DND-41 (cell line): ENCODE results near the gene RASGRP1.

Experiments used
- ATAC-seq: fragments of 200-7000 bp; cut with Tn5 transposase; 3 replicates; pipeline ENCODE4 v1.9.1; 2021; ENCODE audit warnings: low read depth; ENCODE audit not compliant: insufficient read depth
- DNase-seq: peaks from one replicate; pipeline ENCODE4 v3.0.0-alpha.2; 2020
- H2AFZ ChIP-seq: 2 replicates; pipeline ENCODE4 v1.6.0; 2012; ENCODE audit warnings: low read depth, low read length
- H3K27ac ChIP-seq: 2 replicates; pipeline ENCODE4 v1.5.1; 2012; ENCODE audit warnings: low read length, inconsistent platforms
- H3K27me3 ChIP-seq: fragments of 200-600 bp; sonication (generic); 2 replicates; pipeline ENCODE4 v1.6.0; 2012; ENCODE audit warnings: low read length, mild to moderate bottlenecking, inconsistent platforms; ENCODE audit not compliant: insufficient read depth, poor library complexity
- H3K36me3 ChIP-seq: 2 replicates; pipeline ENCODE4 v1.5.1; 2012; ENCODE audit warnings: low read length, inconsistent platforms; ENCODE audit not compliant: insufficient read depth
- H3K4me1 ChIP-seq: 2 replicates; pipeline ENCODE4 v1.5.1; 2012; ENCODE audit warnings: mild to moderate bottlenecking, low read length; ENCODE audit not compliant: insufficient read depth
- H3K4me2 ChIP-seq: 2 replicates; pipeline ENCODE4 v1.6.0; 2012; ENCODE audit warnings: mild to moderate bottlenecking, moderate library complexity, low read length, inconsistent platforms; ENCODE audit not compliant: insufficient read depth
- H3K4me3 ChIP-seq, 2 experiments: fragments of 200-600 bp in 1 of 2; shearing (Covaris generic) in 1 of 2; 2 replicates each; pipeline ENCODE4 v1.5.1; 2012 to 2016; ENCODE audit warnings: inconsistent platforms in 2 of 2, low read length in 2 of 2, mild to moderate bottlenecking in 2 of 2, low read depth in 1 of 2, moderate library complexity in 1 of 2
- H3K79me2 ChIP-seq: 2 replicates; pipeline ENCODE4 v1.6.0; 2012; ENCODE audit warnings: low read length, inconsistent platforms; ENCODE audit not compliant: insufficient read depth
- H3K9ac ChIP-seq: 2 replicates; pipeline ENCODE4 v1.6.0; 2012; ENCODE audit warnings: low read depth, mild to moderate bottlenecking, inconsistent platforms, low read length, moderate library complexity
- H3K9me3 ChIP-seq: 2 replicates; pipeline ENCODE4 v1.5.1; 2012; ENCODE audit warnings: low read length, moderate library complexity, mild to moderate bottlenecking, inconsistent platforms; ENCODE audit not compliant: insufficient read depth, severe bottlenecking
- H4K20me1 ChIP-seq: 2 replicates; pipeline ENCODE4 v1.6.0; 2012; ENCODE audit warnings: low read length; ENCODE audit not compliant: insufficient read depth
- CTCF ChIP-seq: IDR thresholded peaks from 2 replicates; pipeline ENCODE4 v1.5.1; 2012; ENCODE audit warnings: borderline replicate concordance, low read length, moderate library complexity, mild to moderate bottlenecking; ENCODE audit not compliant: poor library complexity, severe bottlenecking; ENCODE audit errors: extremely low read depth
- EZH2 ChIP-seq: IDR thresholded peaks from 3 replicates; pipeline ENCODE4 v1.6.1; 2012; ENCODE audit warnings: borderline replicate concordance, low read depth, mild to moderate bottlenecking, moderate library complexity, low read length, inconsistent platforms; ENCODE audit not compliant: severe bottlenecking

Gene RASGRP1

GRCh38 chr15:38525489-38525888, 39.1 kb downstream of the RASGRP1 start:
- ATAC-seq (no peak), DNase-seq (no peak)
- no peak for TF ChIP-seq EZH2

GRCh38 chr15:38524156-38524555, 40.5 kb downstream of the RASGRP1 start:
- TF ChIP-seq EZH2 (no peak), CTCF (no peak)
- Histone ChIP-seq H3K4me3 (no peak overlapping the region), H2AFZ (no peak overlapping the region), H3K9me3 (no peaks in the 10 kb centered on the region), H4K20me1 (no peaks in the 10 kb centered on the region), H3K27me3 (no peaks in the 10 kb centered on the region), H3K27ac (no peak overlapping the region), H3K79me2 (no peaks in the 10 kb centered on the region), H3K36me3 (no peaks in the 10 kb centered on the region), H3K4me1 (no peaks in the 10 kb centered on the region), H3K4me2 (no peak overlapping the region), H3K9ac (no peak overlapping the region)
- no peak for ATAC-seq
- no peak for DNase-seq

More at GRCh38 chr15:38525489-38525888, 39.1 kb downstream of the RASGRP1 start:
- Histone ChIP-seq H3K9me3 (no peaks in the 10 kb centered on the region), H3K4me3 (no peak overlapping the region), H4K20me1 (no peaks in the 10 kb centered on the region), H3K4me2 (no peak overlapping the region), H3K79me2 (no peaks in the 10 kb centered on the region), H2AFZ (no peak overlapping the region), H3K4me1 (no peaks in the 10 kb centered on the region), H3K36me3 (no peaks in the 10 kb centered on the region), H3K27me3 (no peaks in the 10 kb centered on the region), H3K27ac (no peak overlapping the region), H3K9ac (no peak overlapping the region)

GRCh38 chr15:38522922-38523321, 41.7 kb downstream of the RASGRP1 start:
- no peak overlapping the region for H2AFZ ChIP-seq
- no peaks in the 10 kb centered on the region for H4K20me1 ChIP-seq
- H3K36me3 ChIP-seq: 0 out of 2 replicates have a peak, but pooled peaks cover 2% of the 10 kb centered on the region
- H3K79me2 ChIP-seq: no peaks in the 10 kb centered on the region
- no peak overlapping the region for H3K9ac ChIP-seq
- TF ChIP-seq EZH2: no peak
- TF ChIP-seq CTCF: no peak
- no peak overlapping the region for H3K4me3 ChIP-seq
- DNase-seq: no peak
- H3K9me3 ChIP-seq: no peaks in the 10 kb centered on the region
- ATAC-seq: no peak
- H3K4me1 ChIP-seq: no peaks in the 10 kb centered on the region
- no peak overlapping the region for H3K4me2 ChIP-seq
- H3K27ac ChIP-seq: no peak overlapping the region
- H3K27me3 ChIP-seq: no peaks in the 10 kb centered on the region

GRCh38 chr15:38521316-38521715, 43.3 kb downstream of the RASGRP1 start:
- Histone ChIP-seq H2AFZ (no peak overlapping the region), H3K27ac (no peak overlapping the region), H3K4me3 (no peak overlapping the region), H3K9me3 (no peaks in the 10 kb centered on the region), H3K9ac (no peak overlapping the region), H3K4me1 (no peaks in the 10 kb centered on the region), H3K79me2 (no peaks in the 10 kb centered on the region), H3K36me3 (0 out of 2 replicates have a peak, but pooled peaks cover 4% of the 10 kb centered on the region), H4K20me1 (no peaks in the 10 kb centered on the region), H3K4me2 (no peak overlapping the region), H3K27me3 (no peaks in the 10 kb centered on the region)
- ATAC-seq (no peak), DNase-seq (no peak)
- TF ChIP-seq EZH2 (no peak), CTCF (no peak)
